Heart left ventricle (tissue), 16 donors: ENCODE measurements around the gene FAM120C. TPM values are rescaled to one million over a fixed set of nuclear protein-coding genes. Genes with fewer than 3 reads are reported as not detected.

Experiments used
- ATAC-seq, 4 donors: fragments of 200-7000 bp; cut with Tn5 transposase; one replicate each; pipeline ENCODE4 v1.9.1; 2020 to 2022; ENCODE audit warnings: moderate library complexity in 4 of 4, mild to moderate bottlenecking in 3 of 4, moderate number of reproducible peaks in 1 of 4
- DNase-seq, 5 donors: peaks; one replicate each; pipeline ENCODE4 v3.0.0-alpha.2; 2020
- H3K27ac ChIP-seq, 12 donors: fragments of 200-600 bp; sonication (generic) in 4 of 12; one replicate each; pipeline versions ENCODE4 v1.5.0 to v1.8.0; 2016 to 2022; ENCODE audit warnings: mild to moderate bottlenecking in 2 of 12
- H3K27me3 ChIP-seq, 9 donors: fragments of 200-600 bp; sonication (generic) in 2 of 9; one replicate each; pipeline versions ENCODE4 v1.5.1 to v1.8.0; 2016 to 2022; ENCODE audit warnings: mild to moderate bottlenecking in 3 of 9
- H3K36me3 ChIP-seq, 9 donors: fragments of 200-600 bp; sonication (generic) in 2 of 9; one replicate each; pipeline versions ENCODE4 v1.5.0 to v1.8.0; 2018 to 2022; ENCODE audit warnings: mild to moderate bottlenecking in 2 of 9
- H3K4me1 ChIP-seq, 12 donors: fragments of 200-600 bp; sonication (generic) in 4 of 12; one replicate each; pipeline versions ENCODE4 v1.5.0 to v1.8.0; 2016 to 2022; ENCODE audit warnings: mild to moderate bottlenecking in 3 of 12
- H3K4me3 ChIP-seq, 12 donors: fragments of 200-600 bp; sonication (generic) in 4 of 12; one replicate each; pipeline versions ENCODE4 v1.5.0 to v1.8.0; 2017 to 2022; ENCODE audit warnings: mild to moderate bottlenecking in 9 of 12, moderate library complexity in 4 of 12
- H3K9me3 ChIP-seq, 12 donors: fragments of 200-600 bp; sonication (generic) in 4 of 12; one replicate each; pipeline versions ENCODE4 v1.5.0 to v1.8.0; 2016 to 2022; ENCODE audit warnings: mild to moderate bottlenecking in 1 of 12
- CTCF ChIP-seq, 12 donors: fragments of 200-600 bp; sonication (generic) in 4 of 12; IDR thresholded peaks; one replicate each; pipeline versions ENCODE4 v1.5.0 to v1.8.0; 2018 to 2022; ENCODE audit warnings: antibody characterized with exemption in 12 of 12, mild to moderate bottlenecking in 5 of 12
- POLR2A ChIP-seq, 2 donors: fragments of 450-650 bp; IDR thresholded peaks; one replicate each; pipeline ENCODE4 v1.6.1; 2017; ENCODE audit warnings: antibody characterized with exemption in 2 of 2, mild to moderate bottlenecking in 2 of 2, moderate library complexity in 2 of 2
- WGBS, 4 donors: extraction: QIAGEN DNeasy Blood & Tissue Kit in 2 of 4; methylation state at CpG; one replicate each; pipeline versions ENCODE4 v1.1.5 to v1.1.7; 2013 to 2018; 5-methylcytosine and 5-hydroxymethylcytosine counted together
- intact Hi-C, 10 donors: fragments of 100-400 bp; cut with DNase I; formaldehyde crosslinking; loops; one replicate each; pipeline versions ENCODE4 v1.11.1 to v1.14.2; 2022
- polyA plus RNA-seq, 2 donors: library from polyadenylated mRNA; stranded (reverse); fragments of 200-250 nt; gene quantifications; one replicate each; pipeline ENCODE4 v1.2.3, GENCODE V29; 2013
- total RNA-seq, 9 donors: library from RNA; depleted of rRNA in 2 of 9; stranded (reverse); fragments of >200 nt in 2 of 9; fragmentation: NEBNext Ultra II Directional in 3 of 9; extraction: Animal tissue kit (Norgen Biotek cat#: 25700) in 3 of 9; gene quantifications; one replicate each; pipeline versions ENCODE4 v1.1.0 to v1.2.4, GENCODE V29; 2016 to 2023
- donor health status: ischemic (EF 13 %, LVEDD 7.1; RV severe dilation, severe dysfunction).
- donor health status: healthy with polysubstance abuse.
- donor health status: DM: no; HTN: yes; CAD: no.
- donor health status: DM: no; HTN: no; CAD: no.
- donor health status: ischemic (EF 25% LVEDD 6.9; RV normal size, moderate dysfunction).
- donor health status: ischemic (EF 25% LVEDD 5.7; RV mildly dilated, moderate dysfunction).
- donor health status: healthy.
- donor health status: DM: yes; HTN: yes; CAD: no.
- donor health status: ischemic (EF 35%, LVEDD 5.7; RV mildly dilated, moderate dysfunction).
- donor health status: nonischemic (EF 11% LVEDD 7.7; RV severe dilation, severe dysfunction).
- donor health status: DM: yes; HTN: yes; CAD: no.
- donor health status: PGD.
- donor health status: ischemic (EF 29% LVEDD 5.4; RV normal size, mild dysfunction).
- donor health status: nonischemic (EF 23%, LVEDD 6.1; RV moderate dilation, normal function).

Gene FAM120C
- total and polyA plus RNA-seq, 11 donors = 2.1 to 8.8 (median 5.8) TPM

- 90 to 99% (median 96%) methylated on average over 3 of the region's 3 CpGs for WGBS, 4 donors
- DNase-seq (no peak), ATAC-seq (no peak)
- TF ChIP-seq CTCF (IDR thresholded peaks at IDR 0.05) (no peak), POLR2A (IDR thresholded peaks at IDR 0.05) (no peak)
- H3K36me3 ChIP-seq = no peaks in the 10 kb centered on the region
- H3K4me3 ChIP-seq = no peak overlapping the region
- H3K4me1 ChIP-seq = no peaks in the 10 kb centered on the region
- no peaks in the 10 kb centered on the region for H3K9me3 ChIP-seq
- H3K27ac ChIP-seq = no peak overlapping the region
- peaks cover 0 to 7% (median 0%) of the 10 kb centered on the region in 9 donors for H3K27me3 ChIP-seq
- intact Hi-C loops = no loop called here
Measured at GRCh38 chrX:54213603-54214002, 30.5 kb upstream of the FAM120C start.

- no peak for ATAC-seq
- Histone ChIP-seq H3K4me3 (no peak overlapping the region), H3K9me3 (no peaks in the 10 kb centered on the region), H3K4me1 (no peaks in the 10 kb centered on the region), H3K27me3 (peaks cover 0 to 17% (median 0%) of the 10 kb centered on the region in 9 donors), H3K36me3 (no peaks in the 10 kb centered on the region), H3K27ac (no peak overlapping the region)
- DNase-seq = no peak
- TF ChIP-seq CTCF (IDR thresholded peaks at IDR 0.05) = no peak
- intact Hi-C loops = no loop called here
- WGBS, 4 donors = 89 to 97% (median 92%) methylated on average over 3 of the region's 3 CpGs
Measured at GRCh38 chrX:54208531-54208930, 25.5 kb upstream of the FAM120C start.

- H3K27me3 ChIP-seq = peaks cover 0 to 44% (median 0%) of the 10 kb centered on the region in 9 donors
- no peak for ATAC-seq
- DNase-seq = no peak
- no peaks in the 10 kb centered on the region for H3K36me3 ChIP-seq
- H3K4me3 ChIP-seq = no peak overlapping the region
- H3K9me3 ChIP-seq = no peaks in the 10 kb centered on the region
- H3K4me1 ChIP-seq = no peaks in the 10 kb centered on the region
- H3K27ac ChIP-seq = no peak overlapping the region
- intact Hi-C loops = no loop called here
- no peak for TF ChIP-seq POLR2A (IDR thresholded peaks at IDR 0.05)
- no peak for TF ChIP-seq CTCF (IDR thresholded peaks at IDR 0.05)
- WGBS, 4 donors = 56 to 73% (median 65%) methylated on average over 6 of the region's 6 CpGs
Measured at GRCh38 chrX:54198262-54198661, 15.2 kb upstream of the FAM120C start.

GRCh38 chrX:54194982-54195588, 12.0 kb upstream of the FAM120C start:
- no peak overlapping the region for H3K4me3 ChIP-seq
- intact Hi-C loops = no loop called here
- no peaks in the 10 kb centered on the region for H3K36me3 ChIP-seq
- H3K27ac ChIP-seq = no peak overlapping the region
- TF ChIP-seq CTCF (IDR thresholded peaks at IDR 0.05) (no peak), POLR2A (IDR thresholded peaks at IDR 0.05) (no peak)
- peaks cover 0 to 29% (median 0%) of the 10 kb centered on the region in 9 donors for H3K27me3 ChIP-seq
- DNase-seq (no peak), ATAC-seq (no peak)
- H3K9me3 ChIP-seq = no peaks in the 10 kb centered on the region
- no peaks in the 10 kb centered on the region for H3K4me1 ChIP-seq
